ENCODE results near the gene CDC26. TPM values are rescaled to one million over a fixed set of nuclear protein-coding genes. Genes with fewer than 3 reads are reported as not detected.

CDC26 gene
- total RNA-seq, 1 experiment from 2014 or later, result 36.9 TPM

GRCh38 chr9:113316030-113316429 is 40.7 kb upstream of the CDC26 start (continued):
- TF ChIP-seq ZNF232 (CRISPR knock-in tag; IDR thresholded peaks at IDR 0.05) (no peak), MLX (CRISPR knock-in tag; IDR thresholded peaks at IDR 0.05) (no peak), ZSCAN18 (CRISPR knock-in tag; IDR thresholded peaks at IDR 0.05) (no peak), FOXP4 (CRISPR knock-in tag; IDR thresholded peaks at IDR 0.05) (no peak)

- POLR2A ChIA-PET, result no interaction called here
- Mint-ChIP-seq H3K27ac (no peak overlapping the region), H3K4me3 (no peak overlapping the region), H3K36me3 (no peaks in the 10 kb centered on the region), H3K27me3 (ENCODE audit: low read depth) (peaks cover 7% of the 10 kb centered on the region), H3K9me3 (no peaks in the 10 kb centered on the region), H3K4me1 (no peaks in the 10 kb centered on the region)
- TF ChIP-seq ZNF281 (CRISPR knock-in tag; IDR thresholded peaks at IDR 0.05), result no peak
- no peak for TF ChIP-seq E2F1 (CRISPR knock-in tag; IDR thresholded peaks at IDR 0.05)
- no peak for TF ChIP-seq ZNF219 (CRISPR knock-in tag; IDR thresholded peaks at IDR 0.05; ENCODE audit: borderline replicate concordance)
- TF ChIP-seq OVOL2 (CRISPR knock-in tag; IDR thresholded peaks at IDR 0.05; ENCODE audit: borderline replicate concordance), result no peak
- TF ChIP-seq FOXJ3 (CRISPR knock-in tag; IDR thresholded peaks at IDR 0.05; ENCODE audit: borderline replicate concordance), result no peak
- no peak for TF ChIP-seq KAT7 (CRISPR knock-in tag; IDR thresholded peaks at IDR 0.05; ENCODE audit: borderline replicate concordance)
- no peak for TF ChIP-seq ESRRA (CRISPR knock-in tag; IDR thresholded peaks at IDR 0.05; ENCODE audit: borderline replicate concordance)
- TF ChIP-seq TP53 (CRISPR knock-in tag; IDR thresholded peaks at IDR 0.05), result no peak
- TF ChIP-seq CTCF (IDR thresholded peaks at IDR 0.05), result no peak
- no peak for TF ChIP-seq SOX15 (CRISPR knock-in tag; IDR thresholded peaks at IDR 0.05)
- no peak for TF ChIP-seq ZNF425 (CRISPR knock-in tag; conservative IDR thresholded peaks at IDR 0.05)
- no peak for TF ChIP-seq ZNF138 (CRISPR knock-in tag; conservative IDR thresholded peaks at IDR 0.05)
- no peak for TF ChIP-seq ELF4 (CRISPR knock-in tag; IDR thresholded peaks at IDR 0.05; ENCODE audit: low read depth)
- TF ChIP-seq FOXP4 (CRISPR knock-in tag; IDR thresholded peaks at IDR 0.05), result no peak
- CTCF ChIA-PET, result interaction anchor here (0.6 to 1.7 kb wide), 3 partner anchors 40 to 343 kb away, joined by 3 to 4 read pairs (median 3); no protein-coding TSS in a partner anchor
- DNase-seq (ENCODE audit: low spot score), result no peak
- no peak for ATAC-seq
Observed at GRCh38 chr9:113315231-113315630, 39.9 kb upstream of the CDC26 start.
